Effector CD8-positive, alpha-beta T cell (primary cell): ENCODE data around the gene SSTR3.
A peak's percentile ranks its signal among the peaks of the same experiment; 100 is the strongest.
"Not testable (repeated sequence)": the region's sequence is repeated elsewhere in the genome, so short reads cannot be mapped to it uniquely, and the experiment has no call there.

Experiments used
- DNase-seq: peaks from one replicate; lab custom pipeline; 2025; lab: John Stamatoyannopoulos, UW

Gene SSTR3

GRCh38 chr22:37210041-37210803, 2.1 kb downstream of the SSTR3 start:
- no peak for DNase-seq

DNA sequence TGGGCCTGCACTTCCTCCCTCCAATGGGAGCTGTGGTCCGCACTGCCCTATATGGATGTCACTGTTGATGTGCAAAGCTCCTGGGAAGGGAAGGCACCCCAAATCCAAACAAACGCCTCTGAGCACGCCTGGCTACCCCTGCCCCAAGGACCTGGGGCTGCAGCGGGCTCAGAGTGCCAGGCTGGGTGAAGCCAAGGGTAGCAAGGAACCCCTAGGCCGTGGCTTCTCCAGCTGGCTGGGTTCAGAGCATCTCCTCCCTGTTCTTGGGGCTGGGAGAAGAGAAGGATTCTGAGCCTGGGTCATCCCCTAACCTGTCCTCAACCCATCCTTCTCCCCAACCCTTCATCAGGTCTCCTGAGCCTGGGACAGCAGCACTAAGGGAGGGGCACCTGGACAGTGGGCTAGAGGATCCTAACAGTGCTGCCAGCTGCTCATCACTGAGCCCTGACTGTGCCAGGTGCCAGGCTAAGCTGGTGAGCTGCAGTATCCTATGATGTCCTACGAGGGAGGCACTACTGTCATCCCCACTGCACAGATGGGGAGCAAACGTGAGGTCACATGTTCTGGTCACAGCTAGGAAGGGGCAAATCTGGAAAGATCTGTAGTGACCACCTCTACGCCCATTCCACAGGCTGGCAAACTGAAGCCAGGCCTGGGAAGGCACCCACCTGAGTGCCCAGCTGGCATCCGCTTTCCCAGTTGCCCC, 3.0 kb downstream of the SSTR3 start:
- no peak for DNase-seq

GRCh38 chr22:37208401-37209139, 3.7 kb downstream of the SSTR3 start:
- no peak for DNase-seq

GRCh38 chr22:37207981-37208380, 4.3 kb downstream of the SSTR3 start:
- DNase-seq = no peak

GRCh38 chr22:37206841-37207821, 5.1 kb downstream of the SSTR3 start:
- DNase-seq = no peak

DNA sequence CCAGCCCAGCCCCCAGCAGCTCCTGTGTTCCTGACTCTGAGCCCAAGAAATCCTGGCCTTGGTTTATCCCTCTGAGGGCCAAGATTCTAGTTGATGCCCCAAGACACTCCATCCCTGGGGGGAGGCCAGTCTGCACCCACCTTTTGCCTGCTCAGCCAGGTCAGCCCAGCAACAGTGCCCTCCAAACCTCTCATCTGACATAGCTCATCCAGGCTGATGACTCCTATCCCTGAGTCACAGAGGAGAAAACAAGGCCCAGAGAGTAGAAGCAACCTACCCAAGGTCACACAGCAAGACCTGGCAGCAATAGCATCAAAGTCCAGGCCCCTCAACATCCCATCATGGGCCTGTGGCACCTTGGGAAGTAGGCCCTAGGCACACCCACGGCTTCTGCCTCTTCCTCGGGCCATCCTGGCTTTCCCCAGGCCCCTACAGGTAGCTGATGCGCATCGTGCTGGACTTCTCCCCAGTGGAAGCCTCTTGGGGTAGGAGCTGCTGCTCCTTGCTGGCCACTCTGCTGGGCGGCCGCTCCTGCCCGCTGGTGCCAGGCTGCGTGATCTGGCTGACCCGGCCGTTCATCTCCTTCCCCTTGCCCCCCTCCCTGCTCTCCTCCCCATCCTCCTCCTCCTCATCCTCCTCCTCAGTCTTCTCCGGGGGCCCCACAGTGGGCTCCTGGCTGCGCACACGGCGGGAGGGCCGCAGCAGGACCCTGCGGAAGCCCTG, 6.0 kb downstream of the SSTR3 start:
- DNase-seq = no peak

DNA sequence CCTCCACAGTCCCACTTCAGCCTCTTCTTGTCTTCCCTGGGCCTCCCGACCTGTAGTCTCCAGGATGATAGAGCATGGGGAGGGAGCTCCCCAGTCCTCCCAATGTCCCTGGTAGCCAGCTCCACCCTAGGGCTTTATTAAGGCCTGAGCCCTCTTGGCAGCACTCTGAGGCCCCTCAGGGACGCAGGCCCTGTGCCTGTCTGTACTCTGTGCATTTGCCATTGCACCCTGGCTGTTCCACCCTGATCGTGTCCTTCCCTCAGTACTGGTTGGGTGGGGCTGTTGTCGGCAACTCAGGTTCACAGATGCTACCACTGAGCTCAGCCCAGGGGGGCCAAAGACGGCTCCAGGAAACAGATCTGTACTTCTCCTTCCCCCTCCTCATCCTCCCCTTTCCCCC, 7.2 kb downstream of the SSTR3 start:
- no peak for DNase-seq

DNA sequence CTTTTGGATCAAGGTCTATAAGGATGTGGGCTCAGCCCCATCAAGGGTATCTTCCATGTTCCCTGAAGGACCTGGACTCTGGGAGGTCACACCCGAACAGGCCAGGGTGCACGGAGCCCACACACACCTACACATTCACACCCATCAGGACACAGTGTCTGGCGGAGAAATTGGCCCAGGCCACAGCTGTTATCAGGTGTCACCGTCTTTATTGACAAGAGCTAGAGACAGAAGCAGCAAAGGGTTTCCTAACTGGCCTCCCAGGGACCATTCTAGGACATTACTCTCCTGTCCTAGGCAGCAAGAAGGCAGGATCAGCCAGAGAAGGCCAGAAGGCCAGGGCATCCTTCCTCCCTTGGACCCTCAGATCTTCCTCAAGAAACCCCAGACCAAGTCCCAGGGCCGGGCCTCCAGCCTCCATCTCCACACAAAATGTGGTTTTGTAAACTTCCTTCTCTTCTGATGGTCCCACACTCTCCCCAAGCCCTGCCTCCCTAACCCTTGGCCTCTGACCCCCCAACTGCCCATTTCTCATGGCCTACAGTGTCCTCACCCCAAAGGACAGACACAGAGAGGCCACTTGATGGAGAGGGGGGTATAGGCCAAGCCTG, 8.1 kb downstream of the SSTR3 start:
- DNase-seq = no peak

- DNase-seq = no peak
Observed at GRCh38 chr22:37203354-37204044, 8.8 kb downstream of the SSTR3 start.

- no peak for DNase-seq
Observed at GRCh38 chr22:37202716-37203115, 9.6 kb downstream of the SSTR3 start.

- no peak for DNase-seq
Observed at GRCh38 chr22:37202001-37202555, 10.2 kb downstream of the SSTR3 start.

DNA sequence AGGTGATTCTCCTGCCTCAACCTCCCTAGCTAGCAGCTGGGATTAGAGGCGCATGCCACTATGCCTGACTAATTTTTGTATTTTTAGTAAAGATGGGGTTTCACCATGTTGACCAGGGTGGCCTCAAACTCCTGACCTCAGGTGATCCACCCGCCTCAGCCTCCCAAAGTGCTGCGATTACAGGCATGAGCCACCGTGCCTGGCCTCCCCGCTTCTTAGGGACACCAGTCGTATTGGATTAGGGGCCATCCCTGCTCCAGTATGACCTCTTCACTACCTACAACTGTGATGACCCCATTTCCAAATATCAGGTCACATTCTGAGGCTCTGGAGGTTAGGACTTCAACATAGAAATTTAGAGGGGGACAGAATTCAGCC, 10.8 kb downstream of the SSTR3 start:
- not testable (repeated sequence) for DNase-seq

DNA sequence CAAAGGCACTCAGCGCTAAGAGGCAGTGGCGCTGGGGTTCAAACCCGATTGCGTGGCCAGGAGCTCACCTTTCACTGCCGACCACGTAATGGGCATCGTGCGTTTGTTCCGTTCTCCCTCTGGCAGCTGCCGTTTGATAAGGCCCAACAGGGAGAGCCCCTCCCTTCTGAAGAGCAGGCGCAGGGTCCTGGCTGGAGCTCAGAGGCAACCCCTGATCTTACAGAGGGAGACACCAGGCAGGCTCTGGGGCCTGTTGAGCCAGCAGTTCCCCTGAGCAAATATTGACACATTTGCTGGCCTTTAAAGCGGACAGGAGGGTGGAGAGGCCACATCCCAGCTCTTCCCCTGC, 12.5 kb downstream of the SSTR3 start:
- DNase-seq = no peak

DNA sequence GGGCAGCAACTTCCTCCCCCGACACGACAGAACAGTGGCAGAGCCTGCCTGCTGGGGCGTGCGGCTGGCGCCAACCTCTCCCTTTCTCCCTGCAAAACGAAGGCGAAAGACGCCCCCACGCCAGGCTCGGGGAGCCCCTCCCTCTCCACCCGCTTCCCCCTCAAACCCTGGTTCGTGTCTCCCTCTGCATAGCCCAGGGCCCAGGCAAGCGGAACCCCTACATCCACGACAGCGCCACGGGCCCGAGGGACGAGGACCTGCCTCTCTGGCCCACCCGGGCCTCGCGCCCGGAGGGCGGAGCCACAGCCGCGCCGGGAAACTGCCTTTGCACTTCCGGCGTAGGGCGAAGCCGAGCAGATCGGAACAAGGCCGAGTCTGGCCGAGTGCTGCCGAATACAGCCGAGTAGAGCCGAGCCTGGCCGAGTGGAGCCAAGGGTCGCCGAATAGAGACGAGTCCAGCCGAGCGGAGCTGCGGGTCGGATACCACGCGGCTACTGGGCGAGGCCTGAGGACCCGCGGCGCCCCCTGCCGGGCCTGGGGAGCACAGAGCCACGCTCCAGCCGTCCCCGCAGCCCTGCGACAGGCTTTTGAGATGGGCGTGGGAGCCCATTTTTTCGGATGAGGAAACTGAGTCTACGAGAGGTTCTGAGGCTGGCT, 13.0 kb downstream of the SSTR3 start:
- DNase-seq = peak; percentile 99

DNA sequence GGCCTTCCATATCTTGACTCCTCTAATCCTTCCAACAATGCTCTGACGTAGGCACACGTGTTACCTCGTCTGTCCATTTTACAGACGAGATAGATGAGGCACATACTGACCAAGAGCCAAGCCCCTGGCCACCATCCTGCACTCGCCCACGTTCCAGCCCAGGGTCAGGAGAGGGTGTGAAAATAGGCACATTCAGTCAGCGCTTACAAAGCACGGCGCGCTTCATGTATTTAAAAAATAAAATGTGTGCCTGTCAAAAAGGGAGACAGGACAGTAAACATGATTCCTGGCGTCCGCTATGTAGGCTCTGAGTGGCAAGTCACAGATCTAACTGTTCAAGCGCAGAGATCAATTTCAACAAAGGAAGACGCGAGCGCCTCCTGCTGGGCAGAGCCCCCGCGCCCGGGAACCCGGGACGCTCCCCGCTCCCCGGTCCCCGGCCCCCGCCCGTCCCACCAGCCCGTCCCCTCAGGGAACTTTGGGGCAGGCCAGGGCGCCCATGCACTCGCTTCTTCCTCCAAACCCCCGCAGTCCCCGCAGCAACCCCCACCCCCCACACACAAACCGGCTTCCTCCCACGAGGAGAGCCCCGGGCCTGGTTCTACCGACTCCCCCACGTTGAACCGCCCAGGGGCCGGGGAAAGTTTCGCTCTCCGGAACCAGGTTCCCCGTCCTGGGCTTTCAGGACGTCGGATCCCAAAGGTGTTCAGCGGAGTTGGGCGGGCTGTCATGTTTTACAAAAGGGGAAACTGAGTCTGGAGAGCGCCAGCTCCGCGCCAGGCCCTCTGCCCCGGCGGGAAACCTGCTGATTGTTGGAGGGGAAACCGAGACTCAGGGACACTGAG, 13.8 kb downstream of the SSTR3 start:
- peak; percentile 84 for DNase-seq

DNA sequence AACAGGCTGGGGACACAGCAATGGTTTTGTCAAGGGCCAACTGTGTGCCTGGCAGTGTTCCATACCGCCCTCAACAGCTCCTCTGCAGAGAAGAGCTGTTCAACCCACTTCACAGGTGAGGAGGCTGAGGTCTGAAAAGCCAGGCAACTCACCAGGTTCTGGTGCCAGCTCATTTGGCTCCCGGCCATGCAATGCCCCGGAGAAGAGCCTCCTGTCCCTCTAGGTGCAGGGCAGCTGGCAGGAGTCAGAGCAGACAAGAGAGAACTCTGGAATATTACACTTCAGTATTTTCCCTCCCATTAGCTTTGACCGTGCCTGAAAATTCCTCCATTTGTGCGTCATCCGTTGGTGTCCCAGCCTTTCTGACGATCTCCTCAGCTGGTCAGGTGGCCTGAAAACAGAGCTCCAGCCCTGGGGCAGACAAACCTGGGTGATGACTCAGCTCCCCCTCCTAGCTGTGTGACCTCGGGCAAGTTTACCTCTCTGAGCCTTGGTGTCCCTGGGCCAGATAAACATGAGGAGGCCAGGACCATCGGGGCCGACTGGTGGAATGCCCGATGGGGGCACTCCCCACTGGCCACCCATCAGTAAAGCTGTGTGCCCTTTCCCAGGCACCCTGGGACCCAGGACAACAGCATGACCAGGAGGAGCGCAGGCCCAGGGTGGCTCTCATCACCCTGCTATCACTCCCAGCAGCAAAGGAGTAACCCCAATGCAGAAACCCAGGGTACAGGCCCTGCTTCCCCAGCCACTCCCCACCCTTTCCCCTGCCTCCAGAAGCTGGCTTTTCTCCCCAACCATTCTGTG, 14.6 kb downstream of the SSTR3 start:
- no peak for DNase-seq
